Mucosa of rectum (tissue), 2 donors: ENCODE data around the gene GGN.
"Not testable (repeated sequence)": the region's sequence is repeated elsewhere in the genome, so short reads cannot be mapped to it uniquely, and the experiment has no call there.

Source experiments
- H3K27ac ChIP-seq, 2 donors: one replicate each; pipeline ENCODE4 v1.7.0; 2013; ENCODE audit warnings: inconsistent platforms in 2 of 2, low read depth in 2 of 2, low read length in 2 of 2
- H3K27me3 ChIP-seq, 2 donors: one replicate each; pipeline ENCODE4 v1.7.0; 2013; ENCODE audit warnings: low read length in 2 of 2; ENCODE audit not compliant: control insufficient read depth in 2 of 2, insufficient read depth in 2 of 2
- H3K36me3 ChIP-seq, 2 donors: one replicate each; pipeline ENCODE4 v1.7.0; 2013; ENCODE audit warnings: low read length in 2 of 2; ENCODE audit not compliant: control insufficient read depth in 2 of 2, insufficient read depth in 2 of 2
- H3K4me1 ChIP-seq, 2 donors: one replicate each; pipeline ENCODE4 v1.7.0; 2013; ENCODE audit warnings: low read length in 2 of 2, mild to moderate bottlenecking in 1 of 2; ENCODE audit not compliant: control insufficient read depth in 2 of 2, insufficient read depth in 2 of 2
- H3K4me3 ChIP-seq, 2 donors: one replicate each; pipeline ENCODE4 v1.7.0; 2013; ENCODE audit warnings: low read length in 2 of 2
- H3K9ac ChIP-seq, 2 donors: one replicate each; pipeline ENCODE4 v1.7.0; 2013; ENCODE audit warnings: low read length in 2 of 2, low read depth in 1 of 2, mild to moderate bottlenecking in 1 of 2
- H3K9me3 ChIP-seq, 2 donors: one replicate each; pipeline ENCODE4 v1.7.0; 2013; ENCODE audit warnings: low read length in 2 of 2; ENCODE audit not compliant: control insufficient read depth in 2 of 2
- donor health status: healthy.
- donor health status: Normal muscosa, but diverticular disease.

GGN gene

DNA sequence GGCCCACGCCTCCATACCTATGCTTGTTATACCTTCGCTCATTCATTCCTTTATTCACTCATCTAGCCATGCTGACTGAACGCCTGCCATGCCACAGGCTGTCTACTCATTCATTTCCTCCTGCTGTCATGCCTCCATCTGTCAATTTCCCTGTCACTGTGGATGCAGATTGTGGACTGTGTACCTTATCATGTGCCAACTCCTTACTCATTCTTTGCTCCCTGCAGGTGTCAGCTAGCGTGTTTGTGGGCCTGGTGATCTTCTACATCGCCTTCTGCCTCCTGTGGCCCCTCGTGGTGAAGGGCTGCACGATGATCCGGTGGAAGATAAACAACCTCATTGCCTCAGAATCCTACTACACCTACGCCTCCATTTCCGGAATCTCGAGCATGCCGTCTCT, 17.5 kb downstream of the GGN start:
- Histone ChIP-seq H3K27ac (no peak overlapping the region), H3K27me3 (peaks cover 0 to 5% of the 10 kb centered on the region in 2 donors), H3K9me3 (no peaks in the 10 kb centered on the region), H3K4me1 (peaks cover 0 to 7% of the 10 kb centered on the region in 2 donors), H3K4me3 (no peak overlapping the region), H3K36me3 (no peaks in the 10 kb centered on the region), H3K9ac (no peak overlapping the region)

DNA sequence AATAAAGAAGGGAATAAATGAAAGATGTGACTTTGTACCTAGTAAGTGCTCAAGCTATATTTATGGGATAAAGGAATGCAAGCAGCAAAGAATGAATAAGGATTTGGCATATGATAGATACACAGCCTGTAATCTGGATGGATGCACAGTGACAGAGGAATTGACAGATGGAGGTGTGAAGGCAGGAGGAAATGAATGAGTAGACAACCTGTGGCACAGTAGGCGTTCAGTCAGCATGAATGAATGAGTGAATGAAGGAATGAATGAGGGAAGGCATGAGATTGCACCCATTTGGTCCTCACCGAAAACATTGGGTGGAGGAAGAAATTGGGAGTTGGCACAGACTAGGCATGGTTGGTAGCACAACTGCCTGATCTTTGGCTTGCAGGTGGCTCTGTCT, 18.2 kb downstream of the GGN start:
- H3K9ac ChIP-seq = no peak overlapping the region
- H3K4me3 ChIP-seq = no peak overlapping the region
- H3K4me1 ChIP-seq = peaks cover 0 to 6% of the 10 kb centered on the region in 2 donors
- no peak overlapping the region for H3K27ac ChIP-seq
- peaks cover 0 to 5% of the 10 kb centered on the region in 2 donors for H3K27me3 ChIP-seq
- H3K36me3 ChIP-seq = no peaks in the 10 kb centered on the region
- H3K9me3 ChIP-seq = no peaks in the 10 kb centered on the region

DNA sequence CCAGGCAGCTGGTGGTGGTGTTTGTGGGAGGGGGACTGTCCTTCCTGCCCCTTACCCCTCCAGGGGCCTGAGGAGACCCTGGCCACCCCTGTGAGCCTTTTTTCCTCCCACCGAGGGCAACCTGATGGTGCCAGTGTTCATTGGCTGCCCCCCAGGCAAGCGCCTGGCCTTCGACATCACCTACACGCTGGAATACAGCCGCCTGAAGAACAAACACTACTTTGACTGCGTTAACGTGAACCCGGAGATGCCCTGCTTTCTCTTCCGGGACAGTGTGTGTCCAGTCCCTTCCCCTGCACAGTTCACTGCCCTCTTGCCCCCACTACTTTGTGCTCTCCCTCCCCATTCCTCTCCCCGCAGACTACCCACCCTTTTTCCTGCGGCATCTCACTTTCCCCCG, 20.8 kb downstream of the GGN start:
- Histone ChIP-seq H3K9me3 (no peaks in the 10 kb centered on the region), H3K4me1 (peaks cover 4% of the 10 kb centered on the region in 2 donors), H3K27me3 (peaks cover 0 to 5% of the 10 kb centered on the region in 2 donors)

DNA sequence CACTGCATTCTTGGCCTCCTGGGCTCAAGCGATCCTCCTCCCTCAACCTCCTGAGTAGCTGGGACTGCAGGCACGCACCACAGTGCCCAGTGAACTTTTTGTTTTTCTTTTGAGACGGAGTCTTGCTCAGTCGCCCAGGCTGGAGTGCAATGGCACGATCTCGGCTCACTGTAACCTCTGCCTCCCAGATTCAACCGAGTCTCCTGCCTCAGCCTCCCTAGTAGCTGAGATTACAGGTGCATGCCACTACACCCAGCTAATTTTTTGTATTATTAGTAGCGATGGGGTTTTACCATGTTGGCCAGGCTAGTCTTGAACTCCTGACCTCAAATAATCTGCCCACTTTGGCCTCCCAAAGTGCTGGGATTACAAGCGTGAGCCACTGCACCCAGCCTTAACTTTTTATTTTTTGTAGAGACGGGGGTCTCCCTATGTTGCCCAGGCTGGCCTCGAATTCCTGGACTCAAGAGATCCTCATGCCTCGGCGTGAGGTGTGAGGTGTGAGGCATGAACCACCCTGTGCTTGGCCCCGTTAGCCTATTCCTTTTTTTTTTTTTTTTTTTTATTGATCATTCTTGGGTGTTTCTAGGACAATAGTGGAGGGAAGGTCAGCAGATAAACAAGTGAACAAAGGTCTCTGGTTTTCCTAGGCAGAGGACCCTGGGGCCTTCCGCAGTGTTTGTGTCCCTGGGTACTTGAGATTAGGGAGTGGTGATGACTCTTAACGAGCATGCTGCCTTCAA, 24.7 kb downstream of the GGN start:
- H3K9ac ChIP-seq, H3K36me3 ChIP-seq, H3K9me3 ChIP-seq, H3K27ac ChIP-seq, H3K4me1 ChIP-seq: not testable (repeated sequence)
- Histone ChIP-seq H3K27me3 (peaks cover 19 to 25% of the 10 kb centered on the region in 2 donors), H3K4me3 (peak overlapping the region; percentile 73 to 77)

More for the DNA sequence above, 20.8 kb downstream of the GGN start:
- H3K4me3 ChIP-seq = no peak overlapping the region
- H3K27ac ChIP-seq = no peak overlapping the region
- H3K36me3 ChIP-seq = no peaks in the 10 kb centered on the region
- H3K9ac ChIP-seq = no peak overlapping the region

DNA sequence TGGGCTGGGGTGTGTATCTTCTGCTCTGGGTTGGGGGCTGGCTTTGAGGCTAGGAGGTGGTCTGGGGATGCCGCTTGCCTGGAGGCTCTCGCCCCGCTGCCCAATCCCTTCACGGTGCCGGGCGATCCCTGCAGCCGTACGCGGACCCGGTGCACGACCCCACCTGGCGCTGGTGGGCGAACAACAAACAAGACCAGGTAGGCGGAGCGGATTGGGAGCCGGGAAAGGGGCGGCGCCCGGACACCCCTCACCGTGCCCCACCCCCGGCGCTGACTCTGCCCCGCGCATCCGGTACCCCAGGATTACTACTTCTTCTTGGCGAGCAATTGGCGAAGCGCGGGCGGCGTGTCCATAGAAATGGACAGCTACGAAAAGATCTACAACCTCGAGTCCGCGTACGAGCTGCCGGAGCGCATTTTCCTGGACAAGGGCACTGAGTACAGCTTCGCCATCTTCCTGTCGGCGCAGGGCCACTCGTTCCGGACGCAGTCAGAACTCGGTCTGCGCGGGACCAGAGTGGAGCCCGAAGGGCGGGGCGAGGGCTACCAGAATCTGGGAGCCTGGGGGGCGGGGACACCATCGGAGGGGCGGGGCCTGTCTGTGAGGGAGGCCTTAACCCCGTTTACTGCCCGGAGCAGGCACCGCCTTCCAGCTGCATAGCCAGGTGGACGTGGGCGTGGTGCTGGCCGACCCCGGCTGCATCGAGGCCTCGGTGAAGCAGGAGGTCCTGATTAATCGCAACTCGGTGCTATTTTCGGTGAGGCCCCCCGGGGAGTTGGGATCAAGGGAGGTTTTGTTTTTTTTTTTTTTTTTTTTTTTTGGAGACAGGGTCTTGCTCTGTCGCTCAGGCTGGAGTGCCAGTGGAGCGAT, 25.5 kb downstream of the GGN start:
- Histone ChIP-seq H3K27me3 (peaks cover 20 to 27% of the 10 kb centered on the region in 2 donors), H3K4me1 (peaks cover 9 to 10% of the 10 kb centered on the region in 2 donors), H3K27ac (peak overlapping the region in 1 of 2 donors; percentile 58), H3K4me3 (peak overlapping the region; percentile 73 to 77), H3K36me3 (no peaks in the 10 kb centered on the region), H3K9me3 (no peaks in the 10 kb centered on the region), H3K9ac (peak overlapping the region in 1 of 2 donors; percentile 17)

DNA sequence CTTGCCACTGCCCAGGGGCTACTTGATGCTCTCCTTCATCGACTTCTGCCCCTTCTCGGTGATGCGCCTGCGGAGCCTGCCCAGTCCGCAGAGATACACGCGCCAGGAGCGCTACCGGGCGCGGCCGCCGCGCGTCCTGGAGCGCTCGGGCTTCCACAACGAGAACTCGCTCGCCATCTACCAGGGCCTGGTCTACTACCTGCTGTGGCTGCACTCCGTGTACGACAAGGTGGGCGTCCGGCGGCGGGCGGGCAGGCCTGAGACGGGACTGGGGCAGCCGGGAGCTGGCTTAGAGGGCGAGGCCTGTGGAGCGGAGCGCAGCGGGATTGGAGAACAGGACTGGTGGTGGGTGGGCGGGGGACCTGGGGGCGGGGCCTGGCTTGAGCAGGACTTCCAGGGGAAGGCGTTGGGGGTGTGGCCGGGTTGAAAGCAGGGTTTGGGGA, 26.2 kb downstream of the GGN start:
- H3K4me3 ChIP-seq = peak overlapping the region; percentile 73 to 77
- H3K4me1 ChIP-seq = peaks cover 9 to 10% of the 10 kb centered on the region in 2 donors
- peaks cover 20 to 27% of the 10 kb centered on the region in 2 donors for H3K27me3 ChIP-seq
- H3K27ac ChIP-seq = no peak overlapping the region
- no peaks in the 10 kb centered on the region for H3K36me3 ChIP-seq
- H3K9me3 ChIP-seq = no peaks in the 10 kb centered on the region
- H3K9ac ChIP-seq = peak overlapping the region; percentile 24 to 43

DNA sequence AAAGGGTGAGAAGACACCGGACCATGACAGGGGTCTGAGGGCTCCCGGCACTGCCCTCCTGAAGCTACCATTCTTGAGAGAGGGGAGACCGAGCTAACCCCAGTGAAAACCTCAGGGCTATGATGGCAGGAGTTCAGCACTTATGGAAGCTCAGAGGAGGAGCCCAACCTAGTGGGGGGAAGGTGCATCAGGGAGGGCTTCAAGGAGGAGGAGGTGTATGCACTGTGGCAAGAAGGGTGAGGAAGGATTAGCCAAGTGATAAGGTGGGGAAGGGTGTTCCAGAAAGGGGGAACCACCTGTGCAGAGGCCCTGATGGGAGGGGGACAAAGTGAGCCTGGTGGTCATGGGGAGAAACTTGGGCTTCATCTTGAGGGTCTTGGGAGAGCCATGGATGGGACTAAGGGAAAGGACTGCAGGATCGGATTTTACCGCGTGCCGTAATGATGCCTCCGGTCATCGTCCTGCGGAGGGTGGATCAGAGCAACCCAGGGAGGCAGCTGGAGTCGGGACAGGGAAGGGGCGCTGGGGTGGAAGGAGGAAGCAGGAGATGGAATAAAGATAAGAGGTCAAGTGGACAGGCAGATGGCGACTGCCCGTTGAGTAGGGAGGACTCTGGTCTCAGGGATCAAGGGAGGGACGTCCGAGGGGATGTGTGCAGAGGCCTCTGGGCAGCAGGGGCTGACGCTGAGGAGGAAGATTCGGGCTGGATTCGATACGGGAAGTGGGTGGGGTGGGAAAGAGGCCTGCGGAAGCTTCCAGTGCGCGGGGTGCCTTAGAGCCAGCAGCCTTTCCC, 26.8 kb downstream of the GGN start:
- H3K9ac ChIP-seq = peak overlapping the region; percentile 24 to 43
- H3K4me1 ChIP-seq = peaks cover 9 to 10% of the 10 kb centered on the region in 2 donors
- H3K4me3 ChIP-seq = peak overlapping the region; percentile 73 to 77
- H3K27me3 ChIP-seq = peaks cover 20 to 27% of the 10 kb centered on the region in 2 donors
- H3K27ac ChIP-seq = no peak overlapping the region
- H3K9me3 ChIP-seq = no peaks in the 10 kb centered on the region
- H3K36me3 ChIP-seq = no peaks in the 10 kb centered on the region

DNA sequence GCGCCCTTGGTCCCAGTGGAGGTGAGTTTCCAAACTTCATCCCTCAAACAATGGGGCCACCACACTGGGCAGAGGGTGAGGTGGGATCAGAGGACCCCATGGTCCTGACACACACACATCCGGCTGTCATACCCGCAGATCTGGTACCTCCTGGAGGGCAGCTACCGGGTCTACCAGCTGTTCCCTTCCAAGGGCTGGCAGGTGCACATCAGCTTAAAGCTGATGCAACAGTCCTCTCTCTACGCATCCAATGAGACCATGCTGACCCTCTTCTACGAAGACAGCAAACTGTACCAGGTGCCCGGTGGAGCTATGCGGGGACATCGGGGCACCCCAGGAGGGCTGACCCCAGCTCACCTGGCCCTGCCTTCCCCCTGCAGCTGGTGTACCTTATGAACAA, 27.5 kb downstream of the GGN start:
- peaks cover 9 to 10% of the 10 kb centered on the region in 2 donors for H3K4me1 ChIP-seq
- H3K27ac ChIP-seq = no peak overlapping the region
- no peak overlapping the region for H3K4me3 ChIP-seq
- no peaks in the 10 kb centered on the region for H3K9me3 ChIP-seq
- H3K36me3 ChIP-seq = no peaks in the 10 kb centered on the region
- peaks cover 20 to 27% of the 10 kb centered on the region in 2 donors for H3K27me3 ChIP-seq
- H3K9ac ChIP-seq = no peak overlapping the region

DNA sequence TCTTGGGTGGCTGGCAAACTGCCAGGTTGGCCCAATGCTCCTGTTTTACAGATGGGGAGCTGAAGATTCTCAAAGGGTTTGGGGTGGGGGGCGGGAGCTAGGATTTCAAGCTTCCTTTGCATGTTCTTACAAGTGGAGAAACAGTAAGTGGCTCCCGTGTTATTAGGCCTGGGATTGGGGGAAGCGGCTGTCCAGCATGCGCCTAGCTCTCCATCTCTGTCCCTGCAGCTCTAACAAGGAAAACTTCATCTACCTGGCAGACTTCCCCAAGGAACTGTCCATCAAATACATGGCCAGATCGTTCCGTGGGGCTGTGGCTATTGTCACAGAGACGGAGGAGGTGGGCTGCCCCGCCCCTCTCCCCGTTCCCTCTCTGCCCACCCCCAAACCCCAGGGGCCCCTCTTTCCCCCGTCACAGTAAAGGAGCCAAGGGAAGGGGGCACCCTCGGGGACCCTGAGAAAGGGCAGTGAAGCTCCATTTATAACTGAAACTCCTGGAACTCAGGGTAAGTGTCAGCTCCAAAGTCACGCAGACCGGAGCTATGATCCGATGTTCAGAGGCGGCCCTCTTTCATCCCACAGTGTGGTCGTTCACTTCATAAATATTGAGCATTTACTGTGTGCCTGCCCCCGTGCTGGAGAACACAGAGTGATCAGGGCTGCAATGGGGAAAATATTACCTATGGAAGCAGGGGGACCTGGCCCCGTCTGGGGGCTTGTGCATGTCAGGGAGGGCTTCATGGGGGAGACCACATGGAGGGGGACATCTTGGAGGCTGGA, 28.4 kb downstream of the GGN start:
- H3K9ac ChIP-seq = no peak overlapping the region
- H3K27me3 ChIP-seq = peaks cover 23 to 30% of the 10 kb centered on the region in 2 donors
- H3K9me3 ChIP-seq = no peaks in the 10 kb centered on the region
- no peak overlapping the region for H3K4me3 ChIP-seq
- H3K36me3 ChIP-seq = no peaks in the 10 kb centered on the region
- no peak overlapping the region for H3K27ac ChIP-seq
- H3K4me1 ChIP-seq = peaks cover 9 to 10% of the 10 kb centered on the region in 2 donors
